HG03442 (cell line): ENCODE measurements around the gene TMEM242.

Experiments
- ATAC-seq: cut with Tn5 transposase; IDR thresholded peaks from one replicate; pipeline ENCODE4 v1.9.1; 2021; ENCODE audit warnings: mild to moderate bottlenecking, moderate library complexity; ENCODE audit not compliant: unreplicated experiment

The TMEM242 gene

GRCh38 chr6:157255079-157255478 is 68.2 kb downstream of the TMEM242 start:
- ATAC-seq = no peak

GRCh38 chr6:157254538-157254937 is 68.8 kb downstream of the TMEM242 start:
- no peak for ATAC-seq

- ATAC-seq = no peak
Observed at GRCh38 chr6:157253699-157254098, 69.6 kb downstream of the TMEM242 start.

- no peak for ATAC-seq
Observed at GRCh38 chr6:157253017-157253416, 70.3 kb downstream of the TMEM242 start.

- ATAC-seq = no peak
Observed at GRCh38 chr6:157251586-157252247, 71.6 kb downstream of the TMEM242 start.

- no peak for ATAC-seq
Observed at GRCh38 chr6:157249826-157250225, 73.5 kb downstream of the TMEM242 start.

- ATAC-seq = no peak
Observed at GRCh38 chr6:157248264-157248663, 75.1 kb downstream of the TMEM242 start.

GRCh38 chr6:157246771-157247484 is 76.4 kb downstream of the TMEM242 start:
- no peak for ATAC-seq

GRCh38 chr6:157246048-157246630 is 77.2 kb downstream of the TMEM242 start:
- no peak for ATAC-seq

- no peak for ATAC-seq
Observed at GRCh38 chr6:157245436-157245835, 77.9 kb downstream of the TMEM242 start.

- ATAC-seq = no peak
Observed at GRCh38 chr6:157244780-157245179, 78.5 kb downstream of the TMEM242 start.

- ATAC-seq = no peak
Observed at GRCh38 chr6:157244175-157244574, 79.1 kb downstream of the TMEM242 start.

GRCh38 chr6:157242791-157243190 is 80.5 kb downstream of the TMEM242 start:
- no peak for ATAC-seq

- ATAC-seq = no peak
Observed at GRCh38 chr6:157240960-157241311, 82.4 kb downstream of the TMEM242 start.

- no peak for ATAC-seq
Observed at GRCh38 chr6:157240059-157240959, 83.0 kb downstream of the TMEM242 start.

- no peak for ATAC-seq
Observed at GRCh38 chr6:157239671-157240058, 83.7 kb downstream of the TMEM242 start.
